BE2C (cell line): ENCODE measurements around the gene CKS1B.

Experiments used
- DNase-seq: peaks from one replicate; pipeline ENCODE4 v3.0.0-alpha.2; 2020
- H3K27me3 ChIP-seq: fragments of 250-450 bp; sonication (Bioruptor Pico); 2 replicates; pipeline ENCODE4 v1.5.1; 2020; ENCODE audit warnings: mild to moderate bottlenecking
- H3K36me3 ChIP-seq: fragments of 250-450 bp; sonication (Bioruptor Pico); 2 replicates; pipeline ENCODE4 v1.5.1; 2020; ENCODE audit warnings: mild to moderate bottlenecking
- H3K4me1 ChIP-seq: fragments of 250-450 bp; sonication (Bioruptor Pico); 2 replicates; pipeline ENCODE4 v1.5.1; 2020
- H3K4me3 ChIP-seq: 2 replicates; pipeline ENCODE4 v1.5.1; 2011; ENCODE audit warnings: low read depth, low read length
- H3K9me3 ChIP-seq: fragments of 250-450 bp; sonication (Bioruptor Pico); 2 replicates; pipeline ENCODE4 v1.5.1; 2020
- TF ChIP-seq, protein P1 (sequence below): IDR thresholded peaks from 2 replicates; pipeline ENCODE4 v1.5.1; 2012; ENCODE audit warnings: mild to moderate bottlenecking, low read depth, low read length

The CKS1B gene

DNA sequence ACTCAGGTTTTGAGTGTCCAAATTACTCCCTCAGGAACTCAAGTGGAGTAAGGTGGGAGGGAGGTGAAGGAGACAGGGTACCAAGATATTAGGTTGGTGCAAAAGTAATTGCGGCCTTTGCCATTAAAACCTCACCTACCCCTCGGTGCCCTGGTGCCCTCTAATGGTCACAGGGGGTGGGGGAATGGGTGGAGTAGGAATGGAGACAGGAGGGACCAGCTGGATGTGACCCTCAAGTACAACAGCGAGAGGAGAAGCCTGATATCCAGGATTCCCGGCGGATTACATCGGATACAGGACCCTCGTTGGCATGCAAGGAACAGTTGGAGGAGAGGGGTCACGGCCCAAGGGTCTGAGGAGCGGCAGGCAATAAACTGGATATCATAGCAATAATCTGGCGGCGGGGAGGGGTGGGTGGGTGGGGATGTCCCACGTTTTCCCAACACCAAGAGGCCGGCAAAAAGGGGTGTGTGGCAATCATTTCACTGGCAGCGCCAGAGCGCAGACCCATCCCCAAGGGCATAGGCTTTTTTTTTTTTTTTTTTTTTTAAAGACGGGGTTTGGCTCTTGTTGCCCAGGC lies 23.8 kb downstream of the CKS1B start:
- no peaks in the 10 kb centered on the region for H3K36me3 ChIP-seq
- H3K4me1 ChIP-seq: peaks cover 3% of the 10 kb centered on the region; the same call in 1 of the 2 replicates
- H3K9me3 ChIP-seq: no peaks in the 10 kb centered on the region
- TF ChIP-seq, protein P1, sequence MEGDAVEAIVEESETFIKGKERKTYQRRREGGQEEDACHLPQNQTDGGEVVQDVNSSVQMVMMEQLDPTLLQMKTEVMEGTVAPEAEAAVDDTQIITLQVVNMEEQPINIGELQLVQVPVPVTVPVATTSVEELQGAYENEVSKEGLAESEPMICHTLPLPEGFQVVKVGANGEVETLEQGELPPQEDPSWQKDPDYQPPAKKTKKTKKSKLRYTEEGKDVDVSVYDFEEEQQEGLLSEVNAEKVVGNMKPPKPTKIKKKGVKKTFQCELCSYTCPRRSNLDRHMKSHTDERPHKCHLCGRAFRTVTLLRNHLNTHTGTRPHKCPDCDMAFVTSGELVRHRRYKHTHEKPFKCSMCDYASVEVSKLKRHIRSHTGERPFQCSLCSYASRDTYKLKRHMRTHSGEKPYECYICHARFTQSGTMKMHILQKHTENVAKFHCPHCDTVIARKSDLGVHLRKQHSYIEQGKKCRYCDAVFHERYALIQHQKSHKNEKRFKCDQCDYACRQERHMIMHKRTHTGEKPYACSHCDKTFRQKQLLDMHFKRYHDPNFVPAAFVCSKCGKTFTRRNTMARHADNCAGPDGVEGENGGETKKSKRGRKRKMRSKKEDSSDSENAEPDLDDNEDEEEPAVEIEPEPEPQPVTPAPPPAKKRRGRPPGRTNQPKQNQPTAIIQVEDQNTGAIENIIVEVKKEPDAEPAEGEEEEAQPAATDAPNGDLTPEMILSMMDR: peak; percentile 9; the same call in 1 of the 2 replicates
- no peaks in the 10 kb centered on the region for H3K27me3 ChIP-seq
- H3K4me3 ChIP-seq: no peak overlapping the region
- no peak for DNase-seq

DNA sequence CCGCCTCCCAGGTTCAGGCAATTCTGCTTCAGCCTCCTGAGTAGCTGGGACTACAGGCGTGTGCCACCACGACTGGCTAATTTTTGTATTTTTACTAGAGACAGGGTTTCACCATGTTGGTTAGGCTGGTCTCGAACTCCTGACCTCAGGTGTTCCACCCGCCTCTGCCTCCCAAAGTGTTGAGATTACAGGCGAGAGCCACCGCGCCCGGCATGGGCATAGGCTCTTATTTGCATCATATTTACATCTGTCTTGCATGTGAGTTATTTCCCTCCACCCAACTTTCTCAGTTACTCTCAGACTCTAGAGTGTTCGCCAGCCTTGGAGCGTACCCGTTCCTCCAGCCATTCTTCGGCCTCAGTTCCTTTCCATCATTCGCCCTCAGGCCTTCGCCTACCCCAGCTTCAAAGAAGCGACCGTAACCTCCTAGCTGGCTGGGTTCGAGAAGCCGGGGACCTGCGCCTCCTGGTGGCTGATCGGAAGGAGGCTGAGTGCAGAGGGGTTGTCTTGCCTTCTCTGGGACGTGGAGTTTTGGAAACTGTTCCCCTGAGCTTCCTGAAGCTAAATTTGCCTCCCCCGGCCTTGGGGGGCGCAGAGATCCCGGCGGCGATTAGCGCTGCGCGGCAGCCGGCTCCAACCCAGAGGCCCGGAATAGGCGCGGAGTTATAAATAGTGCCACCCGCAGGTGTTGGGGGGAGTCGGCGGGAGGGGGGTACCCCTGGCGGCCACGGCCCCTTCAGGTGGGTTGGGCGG lies 24.5 kb downstream of the CKS1B start:
- Histone ChIP-seq H3K27me3 (no peaks in the 10 kb centered on the region), H3K36me3 (no peaks in the 10 kb centered on the region), H3K4me1 (peaks cover 3% of the 10 kb centered on the region; the same call in 1 of the 2 replicates), H3K9me3 (no peaks in the 10 kb centered on the region), H3K4me3 (peak overlapping the region; percentile 59)
- TF ChIP-seq, protein P1: peak; percentile 98
- peak; percentile 86 for DNase-seq

DNA sequence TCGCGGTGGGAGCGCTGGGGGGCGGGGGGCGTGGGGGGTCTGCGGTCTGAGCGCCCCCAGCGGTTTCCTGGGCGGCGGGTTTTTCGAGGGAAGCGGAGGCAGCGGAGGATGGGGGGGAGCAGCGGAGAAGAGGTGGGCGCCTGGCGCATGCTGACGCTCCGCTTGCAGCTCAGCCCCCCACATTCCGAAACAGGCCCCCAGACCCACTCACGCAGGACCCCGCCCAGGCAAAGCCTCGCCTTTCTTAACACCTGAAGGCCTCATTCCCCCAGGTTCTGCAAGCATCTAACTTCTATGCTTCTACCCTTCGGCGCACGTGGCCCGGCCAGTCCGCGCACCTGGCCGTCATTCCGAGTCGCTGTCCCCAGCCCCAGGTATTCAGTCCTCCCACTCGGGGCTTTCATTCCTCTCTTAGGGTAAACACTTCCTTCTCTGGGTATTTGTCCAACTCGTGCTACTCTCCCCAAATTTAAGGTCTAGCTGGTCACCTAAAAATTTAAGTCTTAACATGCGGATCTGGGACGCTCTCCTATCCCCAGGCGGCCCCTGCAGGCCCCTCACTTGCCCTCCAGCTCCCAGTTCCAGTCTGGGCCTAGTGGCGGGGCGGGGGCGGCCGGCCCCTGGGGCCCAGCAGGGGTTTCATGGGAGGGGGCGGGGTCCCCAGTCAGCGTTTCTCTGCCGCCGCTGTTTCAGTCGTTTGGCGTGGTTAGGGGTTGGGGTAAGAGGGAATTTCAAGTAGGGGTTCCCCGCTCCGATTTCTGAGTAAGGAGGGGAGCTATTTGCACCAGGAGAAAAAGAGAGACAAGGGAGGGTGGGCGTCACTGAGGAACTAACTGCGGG lies 25.3 kb downstream of the CKS1B start:
- TF ChIP-seq, protein P1: no peak
- H3K4me3 ChIP-seq: peak overlapping the region; percentile 59
- no peak for DNase-seq
- H3K27me3 ChIP-seq: no peaks in the 10 kb centered on the region
- H3K9me3 ChIP-seq: no peaks in the 10 kb centered on the region
- peaks cover 9% of the 10 kb centered on the region for H3K4me1 ChIP-seq
- H3K36me3 ChIP-seq: no peaks in the 10 kb centered on the region

DNA sequence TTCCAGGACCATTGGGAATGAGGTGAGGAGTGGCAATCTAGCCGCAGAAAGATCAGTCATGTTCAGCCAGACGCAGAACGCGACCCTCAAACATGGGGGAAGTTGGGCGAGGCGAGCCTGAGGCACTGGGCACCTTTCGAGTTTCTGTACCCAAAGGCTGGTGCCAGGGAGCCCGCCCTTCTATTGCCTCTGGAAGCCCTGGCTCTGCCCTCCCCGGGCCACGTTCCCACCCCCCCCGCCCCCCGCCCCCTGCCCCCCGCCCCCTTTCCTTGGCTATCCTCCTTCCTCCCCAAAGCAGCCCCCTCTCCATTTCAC lies 25.9 kb downstream of the CKS1B start:
- Histone ChIP-seq H3K4me1 (peaks cover 10% of the 10 kb centered on the region), H3K27me3 (no peaks in the 10 kb centered on the region), H3K9me3 (no peaks in the 10 kb centered on the region), H3K4me3 (peak overlapping the region; percentile 72), H3K36me3 (no peaks in the 10 kb centered on the region)
- peak; percentile 43 for DNase-seq
- TF ChIP-seq, protein P1: no peak

DNA sequence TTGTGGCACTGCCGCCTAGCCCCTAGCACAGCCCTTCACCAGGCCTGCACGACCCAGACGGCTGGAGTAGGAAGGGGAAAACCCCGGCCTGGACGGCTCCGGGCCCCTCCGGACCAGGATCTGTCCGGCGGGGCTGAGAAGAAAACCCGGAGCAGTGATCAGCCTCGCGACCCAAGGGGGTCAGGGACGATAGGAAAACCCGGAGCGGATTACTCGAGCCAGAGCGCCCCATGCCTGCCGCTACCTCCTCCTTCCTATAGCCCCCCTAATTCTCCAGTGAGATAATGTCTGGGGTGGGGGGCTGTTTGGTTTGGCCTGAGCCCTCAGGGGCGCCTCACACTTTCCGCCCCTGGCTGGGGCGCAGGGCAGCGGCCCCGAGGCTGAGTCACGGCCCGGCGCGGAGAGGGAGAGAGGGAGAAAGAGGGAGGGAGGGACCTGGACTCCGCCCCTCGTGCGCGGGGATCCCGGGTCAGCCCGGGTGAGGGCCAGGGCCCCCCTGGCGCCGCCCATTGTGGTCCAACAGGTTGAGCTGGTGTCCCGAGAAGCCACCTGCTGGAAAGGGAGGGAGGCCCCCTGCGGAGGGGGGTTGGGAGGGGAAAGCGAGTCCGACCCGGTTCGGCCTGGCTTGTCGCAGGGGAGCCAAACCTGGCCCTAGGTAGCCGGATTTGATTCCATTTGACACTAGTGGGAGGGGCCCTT lies 26.4 kb downstream of the CKS1B start:
- H3K27me3 ChIP-seq: no peaks in the 10 kb centered on the region
- peak; percentile 90 for DNase-seq
- peaks cover 10% of the 10 kb centered on the region for H3K4me1 ChIP-seq
- no peaks in the 10 kb centered on the region for H3K36me3 ChIP-seq
- H3K9me3 ChIP-seq: no peaks in the 10 kb centered on the region
- H3K4me3 ChIP-seq: peak overlapping the region; percentile 72
- TF ChIP-seq, protein P1: no peak
